ENCODE results near the gene SRXN1. TPM values are rescaled to one million over a fixed set of nuclear protein-coding genes. Genes with fewer than 3 reads are reported as not detected.

The SRXN1 gene
- total and polyA plus RNA-seq, 4 donors = 12.5 to 20.2 (median 18.1) TPM

DNA sequence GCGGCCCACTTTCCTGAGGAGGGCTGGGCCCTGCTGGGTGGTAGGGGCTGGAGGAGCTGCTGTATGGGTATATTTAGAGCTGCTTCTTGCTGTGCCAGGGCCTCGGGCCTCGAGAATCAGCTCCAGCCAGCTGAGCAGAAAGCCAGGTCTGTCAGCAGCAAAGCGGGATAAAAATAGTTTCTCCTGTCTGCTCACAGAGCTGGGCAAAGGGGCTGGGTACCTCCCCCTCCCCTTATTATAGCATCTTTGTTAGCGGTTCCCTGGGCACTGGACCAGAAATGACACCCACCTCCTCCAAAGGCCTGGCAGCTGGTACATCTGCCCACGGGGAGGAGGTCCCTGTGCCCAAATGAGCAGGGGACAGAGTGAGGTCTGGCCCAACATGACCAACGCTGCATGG lies 16.6 kb upstream of the SRXN1 start:
- no peaks in the 10 kb centered on the region for H3K9me3 ChIP-seq (ENCODE audit: control insufficient read depth, low read length)
- no peaks in the 10 kb centered on the region for H3K4me1 ChIP-seq (ENCODE audit: control insufficient read depth in 1 of 2, insufficient read depth in 2 of 2, low read length in 2 of 2)
- DNase-seq = no peak
- H3K27me3 ChIP-seq (ENCODE audit: control insufficient read depth in 1 of 2, insufficient read depth in 2 of 2, low read length in 1 of 2) = no peaks in the 10 kb centered on the region
- ATAC-seq (ENCODE audit: low FRiP score) = no peak
- WGBS, 2 donors = 12 to 17% methylated on average over 7 of the region's 7 CpGs
- H3K4me3 ChIP-seq (ENCODE audit: low read length in 2 of 2) = no peak overlapping the region
- intact Hi-C loops (cut with DNase I) = loop anchor here in 1 of 2 donors (5.0 kb wide), 2 partner anchors 107 to 317 kb away; no protein-coding TSS in a partner anchor
- no peaks in the 10 kb centered on the region for H3K36me3 ChIP-seq (ENCODE audit: control insufficient read depth in 1 of 2, insufficient read depth in 2 of 2, low read length in 1 of 2)
- no peak overlapping the region for H3K27ac ChIP-seq (ENCODE audit: low read depth in 1 of 2, low read length in 2 of 2)

DNA sequence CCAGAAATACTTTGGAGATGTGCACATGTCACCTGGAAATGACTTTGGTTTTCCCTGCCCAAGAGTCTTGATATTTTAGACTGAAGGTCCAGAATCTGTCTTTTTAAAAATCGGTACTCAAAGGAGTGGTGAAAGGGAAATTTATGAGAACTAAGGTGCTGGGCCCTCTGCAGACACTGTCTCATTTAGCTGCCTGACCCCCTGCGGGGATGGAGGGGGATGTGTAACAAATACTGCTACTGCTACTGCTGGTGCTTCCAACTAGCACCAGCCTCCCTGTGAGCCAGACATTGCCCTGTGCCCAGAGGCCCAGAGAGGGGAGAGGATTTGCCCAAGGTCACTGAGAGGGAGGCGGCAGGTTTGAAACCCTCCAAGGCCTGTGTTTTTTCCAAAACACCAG lies 15.6 kb upstream of the SRXN1 start:
- Histone ChIP-seq H3K4me1 (ENCODE audit: control insufficient read depth in 1 of 2, insufficient read depth in 2 of 2, low read length in 2 of 2) (no peaks in the 10 kb centered on the region), H3K36me3 (ENCODE audit: control insufficient read depth in 1 of 2, insufficient read depth in 2 of 2, low read length in 1 of 2) (no peaks in the 10 kb centered on the region), H3K9me3 (ENCODE audit: control insufficient read depth, low read length) (no peaks in the 10 kb centered on the region), H3K4me3 (ENCODE audit: low read length in 2 of 2) (no peak overlapping the region), H3K27me3 (ENCODE audit: control insufficient read depth in 1 of 2, insufficient read depth in 2 of 2, low read length in 1 of 2) (no peaks in the 10 kb centered on the region), H3K27ac (ENCODE audit: low read depth in 1 of 2, low read length in 2 of 2) (no peak overlapping the region)
- WGBS, 2 donors = 75 to 77% methylated on average over 3 of the region's 3 CpGs
- DNase-seq = no peak
- no peak for ATAC-seq (ENCODE audit: low FRiP score)
- intact Hi-C loops (cut with DNase I) = loop anchor here in 1 of 2 donors (5.0 kb wide), 2 partner anchors 106 to 316 kb away; no protein-coding TSS in a partner anchor

DNA sequence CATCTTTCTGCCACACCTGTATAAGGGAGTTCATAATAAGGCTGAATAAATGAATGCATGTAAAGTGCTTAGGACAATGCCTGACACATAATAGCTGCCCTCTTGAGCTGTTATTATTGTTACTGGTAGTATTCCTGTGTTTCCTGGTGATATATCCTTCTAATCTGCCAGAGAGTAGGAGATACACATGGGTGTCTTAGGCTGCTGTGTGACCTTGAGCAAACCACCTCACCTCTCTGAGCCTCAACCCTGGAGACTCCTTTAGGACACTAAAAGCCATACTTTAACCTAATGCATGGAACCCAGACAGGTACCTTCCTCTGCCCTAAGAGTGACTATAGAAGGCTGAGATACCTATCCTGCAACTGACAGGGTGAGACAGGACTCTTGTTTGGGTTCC lies 15.1 kb upstream of the SRXN1 start:
- Histone ChIP-seq H3K4me1 (ENCODE audit: control insufficient read depth in 1 of 2, insufficient read depth in 2 of 2, low read length in 2 of 2) (no peaks in the 10 kb centered on the region), H3K27me3 (ENCODE audit: control insufficient read depth in 1 of 2, insufficient read depth in 2 of 2, low read length in 1 of 2) (no peaks in the 10 kb centered on the region), H3K27ac (ENCODE audit: low read depth in 1 of 2, low read length in 2 of 2) (no peak overlapping the region), H3K36me3 (ENCODE audit: control insufficient read depth in 1 of 2, insufficient read depth in 2 of 2, low read length in 1 of 2) (no peaks in the 10 kb centered on the region), H3K9me3 (ENCODE audit: control insufficient read depth, low read length) (no peaks in the 10 kb centered on the region), H3K4me3 (ENCODE audit: low read length in 2 of 2) (no peak overlapping the region)
- ATAC-seq (ENCODE audit: low FRiP score) (no peak), DNase-seq (no peak)
- intact Hi-C loops (cut with DNase I) = loop anchor here in 1 of 2 donors (5.0 kb wide), 2 partner anchors 106 to 316 kb away; no protein-coding TSS in a partner anchor

DNA sequence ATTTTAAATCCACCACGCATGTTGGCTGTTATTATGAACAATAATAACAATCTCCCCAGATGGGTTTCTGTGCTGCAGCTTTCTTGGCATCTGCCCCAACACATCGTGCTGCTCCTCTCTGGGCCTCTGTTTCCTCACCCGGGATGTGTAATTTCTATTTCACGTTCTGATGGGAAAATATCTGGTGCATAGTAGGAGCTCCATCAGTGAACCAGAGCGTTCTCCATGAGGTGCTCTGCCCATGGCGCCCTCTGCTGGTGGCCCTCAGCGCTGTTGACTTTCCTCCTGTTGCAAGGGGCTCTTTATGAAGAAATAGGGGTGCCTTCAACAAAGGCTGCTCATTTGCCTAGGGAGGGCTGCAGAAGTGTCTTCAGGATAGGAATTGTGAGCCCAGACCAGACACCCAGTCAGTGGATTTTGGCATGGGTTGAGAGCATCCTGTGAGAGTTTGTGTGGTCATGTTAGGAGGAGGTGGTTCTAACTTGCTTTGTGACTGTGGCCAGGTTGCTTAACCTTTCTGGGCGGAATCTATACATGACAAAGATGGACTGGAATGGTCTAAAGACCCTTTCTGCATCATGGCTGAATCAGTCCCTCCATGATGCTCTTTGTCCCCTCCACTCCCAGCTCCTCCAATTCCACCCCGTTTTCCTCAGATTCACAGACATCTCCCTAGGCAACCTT lies 14.5 kb upstream of the SRXN1 start:
- no peak overlapping the region for H3K27ac ChIP-seq (ENCODE audit: low read depth in 1 of 2, low read length in 2 of 2)
- H3K4me3 ChIP-seq (ENCODE audit: low read length in 2 of 2) = no peak overlapping the region
- H3K4me1 ChIP-seq (ENCODE audit: control insufficient read depth in 1 of 2, insufficient read depth in 2 of 2, low read length in 2 of 2) = no peaks in the 10 kb centered on the region
- no peak for ATAC-seq (ENCODE audit: low FRiP score)
- 18 to 23% methylated on average over 9 of the region's 9 CpGs for WGBS, 2 donors
- no peaks in the 10 kb centered on the region for H3K27me3 ChIP-seq (ENCODE audit: control insufficient read depth in 1 of 2, insufficient read depth in 2 of 2, low read length in 1 of 2)
- H3K9me3 ChIP-seq (ENCODE audit: control insufficient read depth, low read length) = no peaks in the 10 kb centered on the region
- DNase-seq = peak; percentile 70 to 87
- intact Hi-C loops (cut with DNase I) = loop anchor here in 1 of 2 donors (5.0 kb wide), 2 partner anchors 105 to 315 kb away; no protein-coding TSS in a partner anchor
- H3K36me3 ChIP-seq (ENCODE audit: control insufficient read depth in 1 of 2, insufficient read depth in 2 of 2, low read length in 1 of 2) = no peaks in the 10 kb centered on the region

DNA sequence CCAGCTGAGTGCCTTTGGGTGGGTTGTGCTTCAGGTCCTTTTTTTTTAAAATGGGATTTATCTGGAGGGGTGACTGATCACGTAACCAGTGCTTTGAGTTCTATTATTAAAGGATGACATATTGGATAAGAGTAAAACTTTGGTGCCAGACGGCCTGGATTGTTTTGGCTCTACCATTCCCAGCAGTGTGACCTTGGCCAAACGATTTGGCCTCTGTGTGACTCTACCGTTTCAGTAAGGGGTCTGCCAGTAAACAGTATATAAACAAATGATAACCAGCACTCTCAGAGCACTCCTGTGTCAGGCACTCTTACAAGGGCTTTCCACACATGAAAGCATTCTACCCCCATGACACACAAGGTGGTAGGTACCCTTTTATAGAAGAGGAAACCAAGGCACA lies 13.9 kb upstream of the SRXN1 start:
- ATAC-seq (ENCODE audit: low FRiP score) = no peak
- intact Hi-C loops (cut with DNase I) = loop anchor here in 1 of 2 donors (5.0 kb wide), 2 partner anchors 105 to 315 kb away; no protein-coding TSS in a partner anchor
- Histone ChIP-seq H3K27ac (ENCODE audit: low read depth in 1 of 2, low read length in 2 of 2) (no peak overlapping the region), H3K36me3 (ENCODE audit: control insufficient read depth in 1 of 2, insufficient read depth in 2 of 2, low read length in 1 of 2) (no peaks in the 10 kb centered on the region), H3K27me3 (ENCODE audit: control insufficient read depth in 1 of 2, insufficient read depth in 2 of 2, low read length in 1 of 2) (no peaks in the 10 kb centered on the region), H3K4me3 (ENCODE audit: low read length in 2 of 2) (no peak overlapping the region), H3K4me1 (ENCODE audit: control insufficient read depth in 1 of 2, insufficient read depth in 2 of 2, low read length in 2 of 2) (no peaks in the 10 kb centered on the region), H3K9me3 (ENCODE audit: control insufficient read depth, low read length) (no peaks in the 10 kb centered on the region)
- WGBS, 2 donors = 14 to 19% methylated on average over 4 of the region's 4 CpGs
- DNase-seq = no peak

DNA sequence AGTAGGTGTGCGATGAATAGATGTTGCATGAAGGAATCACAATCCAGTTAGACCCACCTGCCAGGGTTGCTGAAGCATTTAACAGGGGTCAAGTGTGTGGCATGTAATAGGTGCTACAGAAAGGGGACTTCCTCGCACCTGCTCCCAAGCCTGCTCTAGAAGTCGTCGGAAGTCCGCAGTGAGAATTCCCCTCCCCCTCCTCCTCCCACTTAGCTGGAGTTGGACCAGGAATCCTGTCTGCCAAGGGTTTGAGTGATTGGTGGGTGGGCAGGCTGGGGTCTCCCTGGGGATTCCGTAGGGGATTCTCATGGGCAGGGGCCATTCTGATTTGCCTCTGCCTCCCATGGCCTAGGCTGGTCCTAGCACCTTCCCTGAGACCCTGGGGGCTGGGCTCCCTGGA lies 12.3 kb upstream of the SRXN1 start:
- intact Hi-C loops (cut with DNase I) = loop anchor here in 1 of 2 donors (5.0 kb wide), 2 partner anchors 103 to 313 kb away; no protein-coding TSS in a partner anchor
- H3K27ac ChIP-seq (ENCODE audit: low read depth in 1 of 2, low read length in 2 of 2) = no peak overlapping the region
- DNase-seq (no peak), ATAC-seq (ENCODE audit: low FRiP score) (no peak)
- no peak overlapping the region for H3K4me3 ChIP-seq (ENCODE audit: low read length in 2 of 2)
- no peaks in the 10 kb centered on the region for H3K36me3 ChIP-seq (ENCODE audit: control insufficient read depth in 1 of 2, insufficient read depth in 2 of 2, low read length in 1 of 2)
- no peaks in the 10 kb centered on the region for H3K27me3 ChIP-seq (ENCODE audit: control insufficient read depth in 1 of 2, insufficient read depth in 2 of 2, low read length in 1 of 2)
- no peaks in the 10 kb centered on the region for H3K9me3 ChIP-seq (ENCODE audit: control insufficient read depth, low read length)
- no peaks in the 10 kb centered on the region for H3K4me1 ChIP-seq (ENCODE audit: control insufficient read depth in 1 of 2, insufficient read depth in 2 of 2, low read length in 2 of 2)
- WGBS, 2 donors = 33% methylated on average over 6 of the region's 6 CpGs

DNA sequence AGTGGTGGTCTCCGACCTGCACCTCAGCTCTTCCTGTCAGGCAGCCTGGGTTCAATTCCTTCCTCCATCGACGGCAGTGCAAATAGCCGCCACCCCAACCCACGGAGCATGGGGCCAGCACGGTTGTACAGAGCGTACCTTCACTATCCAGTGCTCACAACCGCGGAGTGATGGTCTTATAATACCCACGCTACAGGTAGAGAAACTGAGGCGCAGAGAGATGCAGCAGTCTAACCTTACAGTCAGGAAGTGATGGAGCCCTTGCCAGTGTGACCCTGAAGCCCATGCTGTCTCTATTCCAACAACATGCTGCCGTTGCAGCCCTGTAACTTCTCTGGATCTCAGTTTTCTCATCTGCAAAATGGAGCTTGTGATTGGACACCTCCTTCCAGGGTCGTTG lies 11.6 kb upstream of the SRXN1 start:
- Histone ChIP-seq H3K27ac (ENCODE audit: low read depth in 1 of 2, low read length in 2 of 2) (no peak overlapping the region), H3K27me3 (ENCODE audit: control insufficient read depth in 1 of 2, insufficient read depth in 2 of 2, low read length in 1 of 2) (no peaks in the 10 kb centered on the region), H3K4me1 (ENCODE audit: control insufficient read depth in 1 of 2, insufficient read depth in 2 of 2, low read length in 2 of 2) (no peaks in the 10 kb centered on the region), H3K36me3 (ENCODE audit: control insufficient read depth in 1 of 2, insufficient read depth in 2 of 2, low read length in 1 of 2) (no peaks in the 10 kb centered on the region), H3K9me3 (ENCODE audit: control insufficient read depth, low read length) (no peaks in the 10 kb centered on the region), H3K4me3 (ENCODE audit: low read length in 2 of 2) (no peak overlapping the region)
- ATAC-seq (ENCODE audit: low FRiP score) = no peak
- intact Hi-C loops (cut with DNase I) = no loop called here
- DNase-seq = no peak
- WGBS, 2 donors = 33 to 46% methylated on average over 13 of the region's 13 CpGs

DNA sequence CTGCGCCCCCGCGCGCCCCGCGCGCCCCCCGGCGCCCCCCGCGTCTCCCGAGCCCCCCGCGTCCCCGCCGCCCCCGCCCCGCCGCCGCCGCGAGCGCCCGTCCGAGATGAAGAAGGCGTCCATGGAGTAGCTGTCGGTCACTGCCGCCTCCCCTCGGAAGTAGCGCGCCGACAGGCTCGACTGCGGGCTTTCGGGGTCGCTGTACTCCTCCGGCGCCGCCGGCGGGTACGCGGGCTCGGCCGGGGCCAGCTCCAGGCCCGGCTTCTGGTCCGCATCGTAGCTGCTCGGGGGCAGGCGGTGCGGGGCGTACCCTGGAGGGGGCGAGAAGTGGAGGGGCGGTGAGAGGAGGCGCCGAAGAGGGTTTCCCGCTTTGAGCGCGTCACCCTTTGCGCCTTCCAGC lies 11.2 kb upstream of the SRXN1 start:
- intact Hi-C loops (cut with DNase I) = no loop called here
- no peaks in the 10 kb centered on the region for H3K27me3 ChIP-seq (ENCODE audit: control insufficient read depth in 1 of 2, insufficient read depth in 2 of 2, low read length in 1 of 2)
- no peaks in the 10 kb centered on the region for H3K36me3 ChIP-seq (ENCODE audit: control insufficient read depth in 1 of 2, insufficient read depth in 2 of 2, low read length in 1 of 2)
- no peaks in the 10 kb centered on the region for H3K9me3 ChIP-seq (ENCODE audit: control insufficient read depth, low read length)
- ATAC-seq (ENCODE audit: low FRiP score) (no peak), DNase-seq (no peak)
- H3K4me1 ChIP-seq (ENCODE audit: control insufficient read depth in 1 of 2, insufficient read depth in 2 of 2, low read length in 2 of 2) = no peaks in the 10 kb centered on the region
- H3K4me3 ChIP-seq (ENCODE audit: low read length in 2 of 2) = no peak overlapping the region
- WGBS, 2 donors = 4% methylated on average over 25 to 60 of the region's 60 CpGs
- no peak overlapping the region for H3K27ac ChIP-seq (ENCODE audit: low read depth in 1 of 2, low read length in 2 of 2)

All from aorta (tissue), 5 donors.